ENCODE results near the gene INMT.

The INMT gene

GRCh38 chr7:30728591-30729100, 23.3 kb upstream of the INMT start:
- Histone ChIP-seq H3K4me3 (ENCODE audit: low read depth, low read length) (no peak overlapping the region), H3K27me3 (ENCODE audit: control insufficient read depth, insufficient read depth, low read length) (no peaks in the 10 kb centered on the region; the same call in 1 of the 2 replicates), H3K27ac (ENCODE audit: low read depth, low read length) (no peak overlapping the region), H3K9me3 (ENCODE audit: control insufficient read depth, insufficient read depth, low read length) (no peaks in the 10 kb centered on the region), H3K9ac (ENCODE audit: low read depth, low read length) (no peak overlapping the region), H3K36me3 (ENCODE audit: control insufficient read depth, insufficient read depth, low read length) (no peaks in the 10 kb centered on the region), H3K4me1 (ENCODE audit: control insufficient read depth, insufficient read depth, low read length) (peaks cover 22% of the 10 kb centered on the region)

- Histone ChIP-seq H3K9me3 (ENCODE audit: control insufficient read depth, insufficient read depth, low read length) (no peaks in the 10 kb centered on the region), H3K4me3 (ENCODE audit: low read depth, low read length) (no peak overlapping the region), H3K27me3 (ENCODE audit: control insufficient read depth, insufficient read depth, low read length) (no peaks in the 10 kb centered on the region), H3K36me3 (ENCODE audit: control insufficient read depth, insufficient read depth, low read length) (no peaks in the 10 kb centered on the region), H3K27ac (ENCODE audit: low read depth, low read length) (no peak overlapping the region), H3K4me1 (ENCODE audit: control insufficient read depth, insufficient read depth, low read length) (peaks cover 22% of the 10 kb centered on the region), H3K9ac (ENCODE audit: low read depth, low read length) (no peak overlapping the region)
Measured at GRCh38 chr7:30729642-30730041, 22.3 kb upstream of the INMT start.

- Histone ChIP-seq H3K36me3 (ENCODE audit: control insufficient read depth, insufficient read depth, low read length) (no peaks in the 10 kb centered on the region), H3K4me1 (ENCODE audit: control insufficient read depth, insufficient read depth, low read length) (peaks cover 22% of the 10 kb centered on the region), H3K4me3 (ENCODE audit: low read depth, low read length) (no peak overlapping the region), H3K9ac (ENCODE audit: low read depth, low read length) (no peak overlapping the region), H3K27ac (ENCODE audit: low read depth, low read length) (no peak overlapping the region), H3K9me3 (ENCODE audit: control insufficient read depth, insufficient read depth, low read length) (no peaks in the 10 kb centered on the region), H3K27me3 (ENCODE audit: control insufficient read depth, insufficient read depth, low read length) (no peaks in the 10 kb centered on the region)
Measured at GRCh38 chr7:30730097-30730496, 21.8 kb upstream of the INMT start.

- Histone ChIP-seq H3K9me3 (ENCODE audit: control insufficient read depth, insufficient read depth, low read length) (no peaks in the 10 kb centered on the region), H3K27me3 (ENCODE audit: control insufficient read depth, insufficient read depth, low read length) (no peaks in the 10 kb centered on the region), H3K27ac (ENCODE audit: low read depth, low read length) (no peak overlapping the region), H3K4me1 (ENCODE audit: control insufficient read depth, insufficient read depth, low read length) (peaks cover 22% of the 10 kb centered on the region), H3K9ac (ENCODE audit: low read depth, low read length) (no peak overlapping the region), H3K36me3 (ENCODE audit: control insufficient read depth, insufficient read depth, low read length) (no peaks in the 10 kb centered on the region), H3K4me3 (ENCODE audit: low read depth, low read length) (no peak overlapping the region)
Measured at GRCh38 chr7:30730996-30731395, 20.9 kb upstream of the INMT start.

GRCh38 chr7:30731581-30731980, 20.4 kb upstream of the INMT start:
- Histone ChIP-seq H3K36me3 (ENCODE audit: control insufficient read depth, insufficient read depth, low read length) (no peaks in the 10 kb centered on the region), H3K9ac (ENCODE audit: low read depth, low read length) (no peak overlapping the region), H3K9me3 (ENCODE audit: control insufficient read depth, insufficient read depth, low read length) (no peaks in the 10 kb centered on the region), H3K27me3 (ENCODE audit: control insufficient read depth, insufficient read depth, low read length) (no peaks in the 10 kb centered on the region), H3K4me1 (ENCODE audit: control insufficient read depth, insufficient read depth, low read length) (peaks cover 18% of the 10 kb centered on the region), H3K27ac (ENCODE audit: low read depth, low read length) (no peak overlapping the region), H3K4me3 (ENCODE audit: low read depth, low read length) (no peak overlapping the region)

- H3K9me3 ChIP-seq (ENCODE audit: control insufficient read depth, insufficient read depth, low read length) = no peaks in the 10 kb centered on the region
- H3K9ac ChIP-seq (ENCODE audit: low read depth, low read length) = no peak overlapping the region
- no peak overlapping the region for H3K27ac ChIP-seq (ENCODE audit: low read depth, low read length)
- no peaks in the 10 kb centered on the region for H3K36me3 ChIP-seq (ENCODE audit: control insufficient read depth, insufficient read depth, low read length)
- H3K27me3 ChIP-seq (ENCODE audit: control insufficient read depth, insufficient read depth, low read length) = no peaks in the 10 kb centered on the region
- H3K4me1 ChIP-seq (ENCODE audit: control insufficient read depth, insufficient read depth, low read length) = peaks cover 8% of the 10 kb centered on the region
- no peak overlapping the region for H3K4me3 ChIP-seq (ENCODE audit: low read depth, low read length)
Measured at GRCh38 chr7:30732606-30733005, 19.3 kb upstream of the INMT start.

GRCh38 chr7:30733216-30733615, 18.7 kb upstream of the INMT start:
- Histone ChIP-seq H3K9ac (ENCODE audit: low read depth, low read length) (no peak overlapping the region), H3K4me3 (ENCODE audit: low read depth, low read length) (no peak overlapping the region), H3K27ac (ENCODE audit: low read depth, low read length) (no peak overlapping the region), H3K36me3 (ENCODE audit: control insufficient read depth, insufficient read depth, low read length) (no peaks in the 10 kb centered on the region), H3K9me3 (ENCODE audit: control insufficient read depth, insufficient read depth, low read length) (no peaks in the 10 kb centered on the region), H3K4me1 (ENCODE audit: control insufficient read depth, insufficient read depth, low read length) (0 out of 2 replicates have a peak, but pooled peaks cover 4% of the 10 kb centered on the region), H3K27me3 (ENCODE audit: control insufficient read depth, insufficient read depth, low read length) (no peaks in the 10 kb centered on the region)

- 0 out of 2 replicates have a peak, but pooled peaks cover 3% of the 10 kb centered on the region for H3K4me1 ChIP-seq (ENCODE audit: control insufficient read depth, insufficient read depth, low read length)
- H3K9ac ChIP-seq (ENCODE audit: low read depth, low read length) = no peak overlapping the region
- no peak overlapping the region for H3K4me3 ChIP-seq (ENCODE audit: low read depth, low read length)
- no peaks in the 10 kb centered on the region for H3K36me3 ChIP-seq (ENCODE audit: control insufficient read depth, insufficient read depth, low read length)
- H3K27me3 ChIP-seq (ENCODE audit: control insufficient read depth, insufficient read depth, low read length) = no peaks in the 10 kb centered on the region
- H3K27ac ChIP-seq (ENCODE audit: low read depth, low read length) = no peak overlapping the region
- no peaks in the 10 kb centered on the region for H3K9me3 ChIP-seq (ENCODE audit: control insufficient read depth, insufficient read depth, low read length)
Measured at GRCh38 chr7:30733691-30734090, 18.2 kb upstream of the INMT start.

GRCh38 chr7:30734497-30734896, 17.4 kb upstream of the INMT start:
- Histone ChIP-seq H3K4me1 (ENCODE audit: control insufficient read depth, insufficient read depth, low read length) (no peaks in the 10 kb centered on the region), H3K4me3 (ENCODE audit: low read depth, low read length) (no peak overlapping the region), H3K27me3 (ENCODE audit: control insufficient read depth, insufficient read depth, low read length) (no peaks in the 10 kb centered on the region), H3K9ac (ENCODE audit: low read depth, low read length) (no peak overlapping the region), H3K9me3 (ENCODE audit: control insufficient read depth, insufficient read depth, low read length) (no peaks in the 10 kb centered on the region), H3K27ac (ENCODE audit: low read depth, low read length) (no peak overlapping the region), H3K36me3 (ENCODE audit: control insufficient read depth, insufficient read depth, low read length) (no peaks in the 10 kb centered on the region)

- Histone ChIP-seq H3K27ac (ENCODE audit: low read depth, low read length) (no peak overlapping the region), H3K27me3 (ENCODE audit: control insufficient read depth, insufficient read depth, low read length) (no peaks in the 10 kb centered on the region), H3K9me3 (ENCODE audit: control insufficient read depth, insufficient read depth, low read length) (no peaks in the 10 kb centered on the region), H3K9ac (ENCODE audit: low read depth, low read length) (no peak overlapping the region), H3K4me1 (ENCODE audit: control insufficient read depth, insufficient read depth, low read length) (peaks cover 4% of the 10 kb centered on the region; the same call in 1 of the 2 replicates), H3K4me3 (ENCODE audit: low read depth, low read length) (no peak overlapping the region), H3K36me3 (ENCODE audit: control insufficient read depth, insufficient read depth, low read length) (no peaks in the 10 kb centered on the region)
Measured at GRCh38 chr7:30735631-30736030, 16.3 kb upstream of the INMT start.

- H3K36me3 ChIP-seq (ENCODE audit: control insufficient read depth, insufficient read depth, low read length) = no peaks in the 10 kb centered on the region
- peaks cover 4% of the 10 kb centered on the region; the same call in 1 of the 2 replicates for H3K4me1 ChIP-seq (ENCODE audit: control insufficient read depth, insufficient read depth, low read length)
- H3K27me3 ChIP-seq (ENCODE audit: control insufficient read depth, insufficient read depth, low read length) = no peaks in the 10 kb centered on the region
- H3K27ac ChIP-seq (ENCODE audit: low read depth, low read length) = no peak overlapping the region
- H3K4me3 ChIP-seq (ENCODE audit: low read depth, low read length) = no peak overlapping the region
- no peaks in the 10 kb centered on the region for H3K9me3 ChIP-seq (ENCODE audit: control insufficient read depth, insufficient read depth, low read length)
- H3K9ac ChIP-seq (ENCODE audit: low read depth, low read length) = no peak overlapping the region
Measured at GRCh38 chr7:30736291-30736690, 15.6 kb upstream of the INMT start.

All from HUES48 (cell line).